RWPE1 (cell line): ENCODE results near the gene THAP12.
A peak's percentile ranks its signal among the peaks of the same experiment; 100 is the strongest.

Source experiments
- CTCF ChIA-PET: fragments of 350-600 bp; sonication (Branson Sonifier 250); formaldehyde crosslinking; extraction: SDS; loops from one replicate; lab custom pipeline; 2021; lab: Yijun Ruan, JAX
- POLR2A ChIA-PET: fragments of 400-600 bp; formaldehyde crosslinking; extraction: SDS; loops from one replicate; lab custom pipeline; 2020; ENCODE audit warnings: antibody characterized with exemption; ENCODE audit not compliant: low non-redundant PET; lab: Yijun Ruan, JAX
- DNase-seq: peaks from one replicate; pipeline ENCODE4 v3.0.0; 2012; ENCODE audit warnings: low spot score
- H3K27ac ChIP-seq: fragments of 450-650 bp; 2 replicates; pipeline ENCODE4 v1.5.1; 2017
- TF ChIP-seq, protein P1 (sequence below): fragments of 450-650 bp; conservative IDR thresholded peaks from 2 replicates; pipeline ENCODE4 v1.5.1; 2017; ENCODE audit warnings: low read depth, mild to moderate bottlenecking

Gene THAP12, protein sequence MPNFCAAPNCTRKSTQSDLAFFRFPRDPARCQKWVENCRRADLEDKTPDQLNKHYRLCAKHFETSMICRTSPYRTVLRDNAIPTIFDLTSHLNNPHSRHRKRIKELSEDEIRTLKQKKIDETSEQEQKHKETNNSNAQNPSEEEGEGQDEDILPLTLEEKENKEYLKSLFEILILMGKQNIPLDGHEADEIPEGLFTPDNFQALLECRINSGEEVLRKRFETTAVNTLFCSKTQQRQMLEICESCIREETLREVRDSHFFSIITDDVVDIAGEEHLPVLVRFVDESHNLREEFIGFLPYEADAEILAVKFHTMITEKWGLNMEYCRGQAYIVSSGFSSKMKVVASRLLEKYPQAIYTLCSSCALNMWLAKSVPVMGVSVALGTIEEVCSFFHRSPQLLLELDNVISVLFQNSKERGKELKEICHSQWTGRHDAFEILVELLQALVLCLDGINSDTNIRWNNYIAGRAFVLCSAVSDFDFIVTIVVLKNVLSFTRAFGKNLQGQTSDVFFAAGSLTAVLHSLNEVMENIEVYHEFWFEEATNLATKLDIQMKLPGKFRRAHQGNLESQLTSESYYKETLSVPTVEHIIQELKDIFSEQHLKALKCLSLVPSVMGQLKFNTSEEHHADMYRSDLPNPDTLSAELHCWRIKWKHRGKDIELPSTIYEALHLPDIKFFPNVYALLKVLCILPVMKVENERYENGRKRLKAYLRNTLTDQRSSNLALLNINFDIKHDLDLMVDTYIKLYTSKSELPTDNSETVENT

DNA sequence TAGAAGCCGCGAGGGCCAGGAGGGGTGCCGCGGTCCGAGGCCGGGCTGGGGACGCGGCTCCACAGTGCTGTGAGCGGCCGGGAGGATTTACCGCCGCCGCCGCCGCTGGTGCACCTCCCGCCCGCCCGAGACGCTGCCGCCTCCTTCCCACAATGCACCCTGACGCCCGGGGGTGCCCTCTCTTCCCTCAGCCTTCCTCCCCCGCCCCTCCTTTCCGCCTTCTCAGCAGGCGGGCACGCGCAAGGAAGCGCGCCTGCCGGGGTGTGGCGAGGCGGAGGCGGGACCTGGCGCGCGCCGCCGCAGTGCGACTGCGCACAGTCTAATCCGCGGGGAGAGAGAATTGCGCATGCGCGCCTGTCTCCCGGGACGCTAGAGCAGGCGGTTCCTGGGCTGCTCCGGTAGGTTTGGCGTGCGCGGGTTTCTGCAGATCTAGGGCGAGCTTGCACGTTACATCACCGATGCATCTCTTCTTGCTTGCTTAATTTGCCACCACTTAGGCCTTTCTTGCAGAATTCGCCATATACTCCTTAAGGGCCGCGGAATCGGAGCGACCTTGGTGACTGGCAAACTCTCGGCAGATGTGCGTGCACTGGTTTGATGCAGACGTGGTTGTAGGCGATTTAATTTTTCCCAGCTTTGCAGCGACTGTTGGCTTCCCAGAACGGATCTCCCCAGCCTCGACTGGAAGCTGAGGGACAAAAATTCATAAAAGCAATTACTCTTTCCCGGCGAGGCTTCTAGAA is at the start of gene THAP12, which contains the start of gene GVQW3:
Gene THAP12, minus strand, starts transcription at position 156 of the 743 bp plus-strand sequence. CDS start 296 bp downstream, outside the sequence.
Gene GVQW3, plus strand, starts transcription at position 347 of the 743 bp plus-strand sequence. CDS start 506 bp downstream, outside the sequence.
- peak; percentile 99 for DNase-seq
- ChIA-PET CTCF (interaction anchor here (0.7 kb wide), 2 partner anchors 176 to 336 kb away, joined by 3 read pairs; no protein-coding TSS in a partner anchor), POLR2A (no interaction called here)
- peak within 1 kb of the TSS; percentile 85 for H3K27ac ChIP-seq
- TF ChIP-seq, protein P1, sequence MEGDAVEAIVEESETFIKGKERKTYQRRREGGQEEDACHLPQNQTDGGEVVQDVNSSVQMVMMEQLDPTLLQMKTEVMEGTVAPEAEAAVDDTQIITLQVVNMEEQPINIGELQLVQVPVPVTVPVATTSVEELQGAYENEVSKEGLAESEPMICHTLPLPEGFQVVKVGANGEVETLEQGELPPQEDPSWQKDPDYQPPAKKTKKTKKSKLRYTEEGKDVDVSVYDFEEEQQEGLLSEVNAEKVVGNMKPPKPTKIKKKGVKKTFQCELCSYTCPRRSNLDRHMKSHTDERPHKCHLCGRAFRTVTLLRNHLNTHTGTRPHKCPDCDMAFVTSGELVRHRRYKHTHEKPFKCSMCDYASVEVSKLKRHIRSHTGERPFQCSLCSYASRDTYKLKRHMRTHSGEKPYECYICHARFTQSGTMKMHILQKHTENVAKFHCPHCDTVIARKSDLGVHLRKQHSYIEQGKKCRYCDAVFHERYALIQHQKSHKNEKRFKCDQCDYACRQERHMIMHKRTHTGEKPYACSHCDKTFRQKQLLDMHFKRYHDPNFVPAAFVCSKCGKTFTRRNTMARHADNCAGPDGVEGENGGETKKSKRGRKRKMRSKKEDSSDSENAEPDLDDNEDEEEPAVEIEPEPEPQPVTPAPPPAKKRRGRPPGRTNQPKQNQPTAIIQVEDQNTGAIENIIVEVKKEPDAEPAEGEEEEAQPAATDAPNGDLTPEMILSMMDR, result peak; percentile 66

- POLR2A ChIA-PET, result no interaction called here
- CTCF ChIA-PET, result no interaction called here
These were observed 45.7 kb upstream of the THAP12 start for GRCh38 chr11:76426660-76427059.

GRCh38 chr11:76424891-76425290 is 44.0 kb upstream of the THAP12 start:
- no peak overlapping the region for H3K27ac ChIP-seq
- TF ChIP-seq, protein P1, result no peak
- no peak for DNase-seq
- ChIA-PET POLR2A (no interaction called here), CTCF (no interaction called here)

More at GRCh38 chr11:76426660-76427059, 45.7 kb upstream of the THAP12 start:
- no peak overlapping the region for H3K27ac ChIP-seq
- DNase-seq, result no peak
- TF ChIP-seq, protein P1, result no peak

DNA sequence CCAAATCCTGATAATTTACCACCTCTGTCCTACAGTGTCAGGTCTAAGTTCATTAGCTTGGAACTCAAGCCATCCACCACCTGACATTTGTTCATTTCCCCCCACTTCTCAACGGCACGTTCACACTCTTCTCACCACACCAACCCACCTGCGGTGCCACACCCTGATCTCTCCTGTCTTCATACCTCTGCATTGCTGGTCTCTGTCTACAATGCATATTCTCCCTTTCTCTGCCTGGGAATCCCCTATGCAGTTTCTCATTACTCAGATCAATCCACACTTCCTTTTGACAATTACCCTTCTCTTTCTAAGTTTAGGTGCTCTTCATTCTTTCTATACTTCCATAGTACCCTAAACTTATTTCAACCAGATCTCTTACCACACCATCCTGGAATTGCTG is 43.4 kb upstream of the THAP12 start:
- CTCF ChIA-PET, result no interaction called here
- POLR2A ChIA-PET, result no interaction called here

GRCh38 chr11:76419896-76420295 is 39.0 kb upstream of the THAP12 start:
- TF ChIP-seq, protein P1, result no peak
- peak; percentile 24 for DNase-seq
- POLR2A ChIA-PET, result no interaction called here
- no peak overlapping the region for H3K27ac ChIP-seq
- CTCF ChIA-PET, result interaction anchor here (0.8 kb wide), 1 partner anchor 16 kb away, joined by 5 read pairs; no protein-coding TSS in a partner anchor

More for the DNA sequence above, 43.4 kb upstream of the THAP12 start:
- TF ChIP-seq, protein P1, result no peak
- DNase-seq, result no peak
- no peak overlapping the region for H3K27ac ChIP-seq
